ENCODE results near the gene OSBPL5. TPM values are rescaled to one million over a fixed set of nuclear protein-coding genes. Genes with fewer than 3 reads are reported as not detected.

OSBPL5 gene
- total RNA-seq, 4 donors from 2014 or later: 9.2 to 18.5 (median 14.0) TPM

- Histone ChIP-seq H3K36me3 (no peaks in the 10 kb centered on the region), H3K27ac (no peak overlapping the region), H3K27me3 (no peaks in the 10 kb centered on the region), H3K4me3 (no peak overlapping the region), H3K9me3 (no peaks in the 10 kb centered on the region), H3K4me1 (peaks cover 20 to 22% of the 10 kb centered on the region in 2 donors)
- no peak for ATAC-seq
- in situ Hi-C loops (cut with MboI; ENCODE audit: low sequenced_read_pairs in 4 of 4) (no loop called here), intact Hi-C loops (cut with DNase I; ENCODE audit: low total_unique reads) (no loop called here)
- TF ChIP-seq POLR2A (IDR thresholded peaks at IDR 0.05) (no peak), CTCF (IDR thresholded peaks at IDR 0.05 in 4 of 5, conservative IDR thresholded peaks at IDR 0.05 in 1 of 5) (no peak)
- no peak for DNase-seq
Measured at GRCh38 chr11:3145206-3145520, 19.9 kb downstream of the OSBPL5 start.

GRCh38 chr11:3144296-3145205, 20.6 kb downstream of the OSBPL5 start:
- Histone ChIP-seq H3K9me3 (no peaks in the 10 kb centered on the region), H3K4me3 (no peak overlapping the region), H3K27me3 (no peaks in the 10 kb centered on the region), H3K27ac (no peak overlapping the region), H3K36me3 (no peaks in the 10 kb centered on the region), H3K4me1 (peaks cover 20 to 22% of the 10 kb centered on the region in 2 donors)
- no peak for ATAC-seq
- intact Hi-C loops (cut with DNase I; ENCODE audit: low total_unique reads) (no loop called here), in situ Hi-C loops (cut with MboI; ENCODE audit: low sequenced_read_pairs in 4 of 4) (no loop called here)
- TF ChIP-seq POLR2A (IDR thresholded peaks at IDR 0.05): no peak
- no peak for TF ChIP-seq CTCF (IDR thresholded peaks at IDR 0.05 in 4 of 5, conservative IDR thresholded peaks at IDR 0.05 in 1 of 5)
- DNase-seq: no peak

GRCh38 chr11:3143136-3143880, 21.8 kb downstream of the OSBPL5 start:
- no peaks in the 10 kb centered on the region for H3K27me3 ChIP-seq
- in situ Hi-C loops (cut with MboI; ENCODE audit: low sequenced_read_pairs in 4 of 4): no loop called here
- H3K4me1 ChIP-seq: peaks cover 17 to 21% of the 10 kb centered on the region in 2 donors
- H3K4me3 ChIP-seq: no peak overlapping the region
- H3K27ac ChIP-seq: no peak overlapping the region
- H3K36me3 ChIP-seq: no peaks in the 10 kb centered on the region
- DNase-seq: no peak
- TF ChIP-seq CTCF (IDR thresholded peaks at IDR 0.05 in 4 of 5, conservative IDR thresholded peaks at IDR 0.05 in 1 of 5) (no peak), POLR2A (IDR thresholded peaks at IDR 0.05) (no peak)
- ATAC-seq: no peak
- H3K9me3 ChIP-seq: no peaks in the 10 kb centered on the region
- intact Hi-C loops (cut with DNase I; ENCODE audit: low total_unique reads): no loop called here

- TF ChIP-seq CTCF (IDR thresholded peaks at IDR 0.05 in 4 of 5, conservative IDR thresholded peaks at IDR 0.05 in 1 of 5): no peak
- H3K9me3 ChIP-seq: no peaks in the 10 kb centered on the region
- H3K4me3 ChIP-seq: no peak overlapping the region
- ATAC-seq: no peak
- H3K27me3 ChIP-seq: no peaks in the 10 kb centered on the region
- H3K4me1 ChIP-seq: peaks cover 0 to 9% of the 10 kb centered on the region in 2 donors
- no peaks in the 10 kb centered on the region for H3K36me3 ChIP-seq
- DNase-seq: no peak
- in situ Hi-C loops (cut with MboI; ENCODE audit: low sequenced_read_pairs in 4 of 4): no loop called here
- intact Hi-C loops (cut with DNase I; ENCODE audit: low total_unique reads): no loop called here
- H3K27ac ChIP-seq: no peak overlapping the region
Measured at GRCh38 chr11:3140291-3140603, 24.9 kb downstream of the OSBPL5 start.

Data from gastrocnemius medialis (tissue), 4 donors.